GM21515 (cell line): ENCODE data around the gene GABRB1.
"Not testable (repeated sequence)": the region's sequence is repeated elsewhere in the genome, so short reads cannot be mapped to it uniquely, and the experiment has no call there.

Experiments used
- ATAC-seq: cut with Tn5 transposase; IDR thresholded peaks from one replicate; pipeline ENCODE4 v1.9.1; 2021; ENCODE audit not compliant: unreplicated experiment

GABRB1 gene

DNA sequence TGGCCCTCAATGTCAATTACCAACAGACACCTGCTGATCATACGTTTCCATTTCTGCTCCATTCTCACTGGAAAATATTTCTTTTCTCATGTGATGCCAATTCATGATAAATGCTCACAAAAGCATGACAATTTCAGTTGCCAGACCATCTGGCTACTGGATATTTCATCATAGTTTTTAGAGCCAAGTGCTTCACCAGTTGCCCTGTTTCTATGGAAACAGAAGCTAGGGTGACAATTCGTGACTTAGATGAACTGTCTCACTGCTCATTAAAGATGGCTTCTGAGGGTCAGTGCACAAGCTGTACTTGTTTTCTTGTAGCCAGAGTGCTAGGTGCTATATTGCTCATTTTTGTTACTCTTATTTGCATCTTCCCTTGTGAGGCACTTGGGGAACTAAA is 247.3 kb downstream of the GABRB1 start:
- no peak for ATAC-seq

DNA sequence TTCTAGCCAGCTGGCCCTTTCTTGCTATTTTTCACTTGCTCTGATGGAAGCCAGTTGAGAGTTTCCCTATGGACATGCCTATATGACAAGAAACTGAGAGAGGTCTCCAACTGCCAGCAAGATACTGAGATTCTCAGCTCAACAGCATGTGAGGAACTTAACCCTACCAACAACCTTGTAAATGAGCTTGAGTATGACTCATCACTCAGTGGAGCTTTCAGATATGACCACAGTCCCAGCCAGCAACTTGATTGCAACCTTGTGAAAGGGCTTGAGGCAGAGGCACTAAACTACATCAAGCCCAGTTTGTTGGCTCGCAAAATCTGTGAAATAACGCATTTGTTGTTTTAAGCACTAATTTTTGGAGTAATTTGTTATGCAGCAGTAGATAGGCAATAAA is 256.4 kb downstream of the GABRB1 start:
- ATAC-seq, result peak; percentile 67

DNA sequence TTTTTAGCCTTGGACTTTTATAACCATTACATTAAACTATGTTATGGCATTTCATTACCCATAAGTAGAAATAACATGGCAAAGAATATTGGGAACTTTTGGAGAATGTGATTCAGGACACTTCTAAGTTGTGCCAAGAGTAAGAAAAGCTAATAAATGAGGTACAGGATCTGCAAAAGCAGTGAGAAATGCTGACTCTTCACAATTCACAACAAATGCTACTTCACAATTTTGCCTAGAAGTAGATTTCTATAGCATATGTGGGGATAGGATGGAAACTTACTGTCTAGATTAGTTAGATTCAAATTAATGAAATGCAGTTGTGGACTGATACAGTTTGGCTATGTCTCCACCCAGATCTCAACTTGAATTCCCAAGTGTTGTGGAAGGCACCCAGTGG is 258.4 kb downstream of the GABRB1 start:
- ATAC-seq, result no peak

DNA sequence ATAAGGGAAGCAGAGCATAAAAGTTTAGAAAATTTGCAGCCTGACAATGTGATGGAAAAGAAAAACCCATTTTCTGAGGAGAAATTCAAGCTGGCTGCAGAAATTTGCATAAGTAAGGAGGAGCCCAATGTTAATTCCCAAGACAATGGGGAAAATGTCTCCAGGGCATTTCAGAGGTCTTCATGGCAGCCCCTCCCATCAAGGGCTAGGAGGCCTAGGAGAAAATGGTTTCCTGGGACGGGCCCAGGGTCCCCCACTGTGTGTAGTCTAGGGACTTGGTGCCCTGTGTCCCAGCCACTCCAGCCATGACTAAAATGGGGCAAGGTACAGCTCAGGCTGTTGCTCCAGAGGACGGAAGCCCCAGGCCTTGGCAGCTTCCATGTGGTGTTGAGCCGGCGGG is 259.5 kb downstream of the GABRB1 start:
- not testable (repeated sequence) for ATAC-seq

DNA sequence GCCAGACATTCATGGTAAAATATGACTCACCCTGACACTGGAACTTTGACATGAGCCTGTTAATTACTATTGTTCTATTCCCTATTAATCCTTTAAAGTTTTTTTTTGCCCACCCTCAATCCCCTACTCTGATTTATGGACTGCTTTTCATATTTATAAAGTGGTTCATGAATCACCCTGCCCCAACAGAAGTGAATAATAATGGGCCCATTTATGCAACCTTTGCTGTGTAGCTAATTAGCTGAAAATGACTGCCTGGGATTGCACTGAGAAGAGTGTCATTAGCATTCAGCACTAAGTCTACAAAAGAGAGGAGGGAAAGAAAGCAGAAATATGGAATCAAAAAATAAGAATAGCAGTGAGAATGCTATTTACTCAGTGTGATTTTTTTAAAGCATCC is 277.8 kb downstream of the GABRB1 start:
- no peak for ATAC-seq

DNA sequence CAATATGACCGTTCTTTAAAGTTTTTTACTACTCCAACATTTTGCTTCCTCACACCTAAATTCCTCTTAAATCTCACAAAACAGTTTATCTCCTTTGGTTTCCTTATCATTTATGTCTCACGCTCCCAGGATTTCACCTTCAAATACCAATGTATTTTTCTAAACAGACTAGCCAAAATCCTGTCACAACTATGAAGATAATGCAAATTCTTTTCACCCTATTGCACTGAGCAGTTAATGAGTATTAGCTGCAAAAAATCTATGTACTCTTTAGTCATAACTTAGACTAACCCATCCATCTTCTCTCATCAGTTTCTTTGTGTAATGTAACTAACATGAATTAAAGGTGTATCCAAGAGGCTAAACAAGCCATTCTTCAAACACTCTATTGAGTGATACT is 280.8 kb downstream of the GABRB1 start:
- ATAC-seq, result no peak

DNA sequence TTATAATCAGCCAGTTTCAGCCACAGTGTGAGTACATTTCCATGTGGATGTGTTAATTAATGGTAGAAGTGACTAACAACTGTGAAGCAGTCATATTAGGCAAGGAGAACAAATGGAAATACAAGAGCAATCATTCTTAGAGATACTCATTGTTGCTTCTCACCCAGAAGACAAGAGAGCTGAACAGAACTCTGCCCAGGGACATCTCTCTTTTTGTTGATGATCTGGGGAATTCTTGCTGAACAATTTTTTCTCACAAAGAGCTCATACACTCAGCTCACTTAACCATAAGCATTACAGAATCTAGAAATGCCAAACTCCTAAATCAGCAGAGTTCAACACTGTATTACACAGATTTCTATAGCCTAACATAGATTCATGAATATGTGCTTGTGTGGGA is 282.0 kb downstream of the GABRB1 start:
- ATAC-seq, result no peak

DNA sequence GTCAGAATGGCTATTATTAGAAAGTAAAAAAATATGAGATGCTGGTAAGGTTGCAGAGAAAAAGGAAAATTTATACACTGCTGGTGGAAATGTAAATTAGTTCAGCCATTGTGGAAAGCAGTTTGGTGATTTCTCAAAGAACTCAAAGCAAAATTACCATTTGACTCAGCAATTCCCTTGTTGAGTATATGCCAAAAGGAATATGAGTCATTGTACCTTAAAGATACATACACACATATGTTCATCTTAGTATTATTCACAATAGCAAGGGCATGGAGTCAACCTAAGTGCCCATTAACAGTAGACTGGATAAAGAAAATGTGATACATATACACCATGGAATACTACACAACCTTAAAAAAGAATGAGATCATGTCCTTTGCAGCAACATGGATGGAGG is 284.0 kb downstream of the GABRB1 start:
- no peak for ATAC-seq

DNA sequence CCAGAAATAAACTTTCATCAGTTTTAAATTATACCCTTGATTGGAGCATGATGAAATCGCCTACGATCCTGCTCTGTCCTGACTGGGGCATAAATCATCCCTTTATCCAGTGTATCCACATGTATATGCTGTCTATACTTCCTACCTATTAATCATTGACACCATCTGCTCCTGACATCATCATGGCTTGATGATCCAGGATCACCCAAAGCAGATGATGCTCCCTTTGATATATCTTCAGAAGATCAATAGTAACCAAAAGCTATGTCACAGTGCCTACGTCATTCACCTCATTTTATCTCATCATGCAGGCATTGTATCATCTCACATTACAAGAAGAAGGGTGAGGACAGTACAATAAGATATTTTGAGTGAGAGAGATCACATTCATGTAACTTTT is 294.7 kb downstream of the GABRB1 start:
- no peak for ATAC-seq

DNA sequence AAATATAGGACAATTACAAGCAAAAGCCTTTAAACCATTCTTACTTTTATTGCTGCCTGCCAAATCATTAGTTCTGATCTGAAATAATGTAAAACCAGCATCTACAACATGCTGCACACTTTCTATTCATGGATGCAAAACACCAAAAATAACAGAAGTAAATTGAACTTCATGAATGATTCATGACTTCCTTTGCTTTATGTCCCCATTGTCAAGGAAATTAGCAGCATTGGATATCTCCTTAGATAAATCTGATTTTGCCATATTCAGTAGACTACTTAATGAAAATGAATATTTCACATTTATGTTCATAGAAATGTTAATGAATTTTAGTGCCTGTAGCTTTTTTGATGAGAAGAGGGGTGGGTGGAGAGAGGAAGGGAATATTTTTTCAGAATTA is 299.5 kb downstream of the GABRB1 start:
- no peak for ATAC-seq

DNA sequence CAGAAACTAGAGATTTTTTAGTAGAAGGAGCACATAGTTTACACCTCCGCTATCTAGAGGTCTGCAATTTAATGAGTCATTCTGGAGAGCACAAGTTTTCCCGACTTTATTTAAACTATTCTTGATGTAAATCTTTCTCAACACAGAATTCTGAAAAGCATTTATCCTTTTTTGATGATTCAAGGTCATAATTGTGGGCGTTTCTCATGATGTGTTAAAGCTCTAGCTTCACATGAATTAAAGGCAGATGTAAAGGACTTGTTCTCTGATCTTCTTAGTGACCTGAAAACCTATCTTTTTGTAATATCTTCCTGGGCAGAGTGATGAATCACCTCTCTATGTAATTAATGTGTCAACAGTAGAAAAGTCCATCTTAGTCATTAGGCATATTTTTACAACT is 303.3 kb downstream of the GABRB1 start:
- no peak for ATAC-seq

DNA sequence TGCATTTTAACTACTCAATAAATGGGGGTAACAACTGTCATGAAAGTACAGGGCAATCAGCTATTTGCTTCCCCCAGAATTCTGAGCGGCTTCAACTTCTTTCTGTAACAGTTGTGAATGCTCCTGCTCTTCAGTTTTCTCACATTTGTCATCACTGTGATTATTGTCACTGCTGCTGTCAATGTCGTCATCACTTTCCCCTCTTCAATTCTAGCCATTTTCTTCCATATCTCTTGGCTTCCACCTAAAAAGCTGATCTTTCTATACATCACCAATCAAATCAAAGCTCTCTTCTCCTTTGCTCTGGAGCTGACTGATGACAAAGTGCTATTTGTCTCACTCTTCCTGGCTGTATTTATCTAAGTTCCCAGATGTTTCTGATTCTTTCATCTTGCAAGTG is 306.5 kb downstream of the GABRB1 start:
- no peak for ATAC-seq

DNA sequence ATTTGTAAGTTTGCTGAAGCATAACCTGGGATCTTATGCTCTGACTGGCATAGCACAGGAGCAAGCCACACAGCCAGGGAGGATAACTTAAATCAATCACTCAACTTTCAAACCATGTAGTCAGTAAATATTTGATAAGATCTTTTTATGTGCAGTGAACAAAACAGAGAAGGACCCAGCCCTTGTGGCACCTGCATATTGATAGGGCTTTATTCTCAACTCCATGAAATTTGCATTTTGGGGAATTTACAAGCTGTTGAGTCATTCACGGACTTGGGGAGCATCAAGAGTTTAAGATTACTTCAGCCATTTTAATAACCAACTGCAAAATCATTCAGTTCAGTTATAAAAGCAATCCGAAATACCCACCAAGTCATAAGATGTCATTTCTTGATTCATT is 309.5 kb downstream of the GABRB1 start:
- no peak for ATAC-seq

DNA sequence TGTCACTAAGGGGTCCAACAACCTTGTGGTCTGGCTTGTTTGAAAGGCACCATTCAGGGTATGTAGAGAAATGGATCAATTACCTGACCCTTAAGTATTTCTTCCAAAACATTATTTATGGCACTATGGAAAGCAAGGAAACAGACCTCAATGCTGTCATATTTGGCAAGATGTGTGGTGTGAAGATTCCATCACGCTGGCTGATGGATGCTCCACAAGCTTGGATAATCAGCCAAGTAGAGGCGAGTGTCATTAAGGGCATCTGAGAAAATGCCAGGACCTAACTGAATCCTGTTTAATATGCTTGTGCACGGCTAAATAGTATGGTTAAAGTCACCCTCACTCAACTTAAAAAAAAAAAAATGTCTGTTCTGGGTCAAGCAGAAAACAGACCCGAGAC is 311.4 kb downstream of the GABRB1 start:
- no peak for ATAC-seq

DNA sequence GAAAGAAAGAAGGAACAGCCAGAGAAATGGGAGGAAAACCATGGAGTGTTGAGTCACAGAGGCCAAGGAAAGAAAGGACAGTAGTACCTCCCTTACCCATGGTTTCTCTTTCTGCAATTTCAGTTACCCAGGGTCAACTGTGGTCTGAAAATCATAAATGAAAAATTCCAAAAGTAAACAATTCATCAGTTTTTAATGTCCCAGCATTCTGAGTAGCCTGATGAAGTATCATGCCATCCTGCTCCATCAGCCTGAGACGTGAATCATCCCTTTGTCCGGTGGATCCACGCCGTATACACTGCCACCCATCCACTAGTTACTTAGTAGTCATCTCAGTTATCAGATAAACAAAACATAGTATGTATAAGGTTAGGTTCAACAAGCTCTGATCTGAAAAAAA is 318.0 kb downstream of the GABRB1 start:
- no peak for ATAC-seq

DNA sequence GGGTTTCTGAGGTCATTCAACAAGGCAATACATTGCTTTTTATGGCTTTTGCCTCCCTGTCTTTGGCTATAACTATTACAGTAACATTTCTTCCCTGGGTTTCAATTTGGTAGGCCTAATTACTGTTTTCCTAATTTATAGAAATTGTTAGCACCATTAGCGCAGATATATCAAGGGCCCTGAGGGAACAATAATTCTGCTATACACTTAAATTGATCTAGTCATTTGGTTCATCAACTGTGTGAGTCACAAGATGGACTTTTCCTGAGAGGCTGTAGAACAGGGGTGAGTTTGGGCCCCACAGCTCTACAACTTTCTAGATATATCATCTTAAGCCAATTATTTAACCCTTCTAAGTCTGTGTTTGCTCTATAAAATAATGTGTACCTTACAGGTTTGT is 324.2 kb downstream of the GABRB1 start:
- ATAC-seq, result no peak

DNA sequence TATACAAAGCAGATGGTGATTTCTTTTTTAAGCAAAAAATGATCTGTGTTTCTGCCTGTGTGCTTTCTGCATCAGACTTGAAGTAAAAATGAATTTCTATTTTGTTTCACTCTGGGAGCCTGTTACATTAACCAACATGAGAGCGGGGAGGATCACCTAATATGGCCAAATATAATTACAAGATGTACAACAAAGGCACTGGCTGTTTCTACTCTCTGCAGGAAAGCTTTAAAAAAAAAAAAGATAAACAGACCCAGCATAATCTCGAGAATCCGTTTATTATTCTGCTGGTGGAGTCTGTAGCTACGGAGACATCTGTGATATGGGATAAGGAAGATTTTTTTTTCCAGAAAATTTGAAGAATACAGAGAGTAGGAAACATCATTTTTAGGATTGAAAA is 328.5 kb downstream of the GABRB1 start:
- ATAC-seq, result no peak

DNA sequence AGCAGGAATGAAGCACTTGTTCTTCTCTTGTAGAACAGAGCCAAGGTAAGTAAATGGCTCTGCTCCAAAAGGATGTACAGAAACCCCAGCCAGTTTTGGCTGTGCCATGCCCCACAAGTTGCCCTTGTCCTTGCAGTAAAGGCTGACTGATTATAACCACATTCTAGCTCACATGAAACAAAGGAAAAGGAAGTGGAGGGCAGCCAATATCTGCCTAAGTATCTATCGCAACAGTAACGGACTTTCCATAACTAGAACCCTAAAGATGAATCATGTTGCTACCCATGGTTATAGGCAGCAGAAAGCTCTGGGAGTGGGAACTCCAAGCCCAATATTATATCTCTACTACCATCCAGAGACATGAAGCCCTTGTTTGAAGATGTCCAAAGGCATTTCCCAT is 336.4 kb downstream of the GABRB1 start:
- ATAC-seq, result no peak

DNA sequence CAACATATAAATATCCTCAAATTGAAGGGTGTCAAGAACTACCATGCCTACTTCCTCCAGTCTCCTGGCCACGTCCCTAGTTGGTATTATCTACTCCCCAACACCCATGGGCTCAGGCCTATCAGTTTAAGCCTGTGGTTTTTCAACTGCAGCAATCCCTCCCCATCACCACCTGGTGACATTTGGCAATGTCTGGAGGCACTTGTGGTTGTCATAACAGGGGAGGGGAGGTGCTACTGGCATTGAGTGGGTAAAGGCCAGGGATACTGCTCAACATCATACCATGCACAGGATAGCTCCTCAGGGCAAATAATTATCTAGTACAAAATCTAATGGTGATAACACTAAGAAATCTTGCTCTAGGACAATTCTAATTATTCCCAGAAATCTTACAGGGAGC is 336.8 kb downstream of the GABRB1 start:
- ATAC-seq, result no peak

DNA sequence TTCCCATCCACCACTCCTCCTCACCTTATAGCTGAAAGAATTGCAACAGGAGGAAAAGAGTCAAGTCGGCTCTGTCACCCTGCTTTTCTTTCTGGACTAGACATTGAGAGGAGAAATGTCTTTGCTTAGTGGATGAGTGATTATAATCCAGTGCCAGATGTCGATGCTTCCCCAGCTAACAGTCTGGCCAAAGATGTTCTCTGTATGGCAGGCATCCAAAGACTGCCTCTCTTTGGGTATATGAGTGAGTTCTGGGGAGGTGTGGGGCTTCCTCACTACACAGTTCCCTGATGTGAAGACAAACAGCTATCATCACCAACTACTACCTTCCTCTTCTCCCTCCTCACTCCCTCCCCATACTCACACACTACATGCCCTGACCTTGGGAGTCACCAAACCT is 341.2 kb downstream of the GABRB1 start:
- ATAC-seq, result no peak

DNA sequence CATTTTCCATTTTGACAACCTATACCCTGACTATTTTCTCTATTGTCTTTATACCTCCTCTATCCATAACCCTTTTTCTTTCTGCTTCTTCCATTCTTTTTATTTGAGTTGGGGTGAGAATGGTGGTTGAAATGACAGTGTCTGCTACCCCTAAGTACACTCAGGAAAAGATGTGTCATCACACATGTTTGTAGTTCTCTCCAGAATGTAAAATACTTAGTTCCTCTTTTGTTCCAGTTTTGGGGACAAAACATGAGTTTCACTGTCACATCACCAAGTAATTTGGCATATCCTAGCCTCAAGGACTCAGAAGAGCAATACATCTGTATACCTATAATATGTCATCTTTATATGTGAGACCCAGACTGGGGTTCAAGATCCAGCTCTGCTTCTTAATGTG is 341.8 kb downstream of the GABRB1 start:
- no peak for ATAC-seq

DNA sequence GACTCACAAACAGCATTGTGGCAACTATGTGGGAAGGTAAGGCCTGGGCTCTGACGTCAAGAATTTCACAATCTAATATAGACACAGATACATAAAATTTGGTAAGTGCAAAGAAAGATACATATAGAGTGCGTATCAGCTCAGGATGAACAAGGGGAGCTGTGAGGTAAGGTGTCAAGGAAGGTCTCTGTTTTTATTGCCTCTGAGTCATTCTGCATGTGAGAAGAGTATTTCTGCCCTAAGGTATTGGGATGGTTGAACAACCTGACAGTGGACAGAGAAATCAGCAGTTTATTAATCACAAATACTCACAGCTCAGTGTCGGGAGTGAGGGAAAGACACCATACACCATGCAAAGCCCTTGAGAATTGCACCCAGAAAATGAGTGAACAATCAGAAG is 342.3 kb downstream of the GABRB1 start:
- ATAC-seq, result no peak

DNA sequence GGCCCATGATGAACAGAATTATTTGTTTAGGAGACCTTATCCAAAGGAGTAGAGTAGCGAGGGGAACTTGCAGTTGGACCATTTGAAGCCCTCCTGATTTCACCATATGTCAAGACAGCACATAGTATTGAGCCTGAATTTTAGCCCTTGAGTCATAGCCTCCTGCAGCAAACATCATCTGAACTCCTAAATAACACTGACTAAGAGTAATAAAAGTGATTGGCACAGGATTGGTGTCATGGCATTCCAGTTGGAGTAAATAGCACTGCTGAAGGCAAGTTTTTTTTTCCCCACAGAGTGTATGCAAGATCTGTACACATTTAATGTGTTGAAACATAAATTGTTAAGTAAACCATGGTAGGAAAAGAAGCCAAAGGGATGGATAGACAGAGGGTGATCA is 343.1 kb downstream of the GABRB1 start:
- ATAC-seq, result no peak

DNA sequence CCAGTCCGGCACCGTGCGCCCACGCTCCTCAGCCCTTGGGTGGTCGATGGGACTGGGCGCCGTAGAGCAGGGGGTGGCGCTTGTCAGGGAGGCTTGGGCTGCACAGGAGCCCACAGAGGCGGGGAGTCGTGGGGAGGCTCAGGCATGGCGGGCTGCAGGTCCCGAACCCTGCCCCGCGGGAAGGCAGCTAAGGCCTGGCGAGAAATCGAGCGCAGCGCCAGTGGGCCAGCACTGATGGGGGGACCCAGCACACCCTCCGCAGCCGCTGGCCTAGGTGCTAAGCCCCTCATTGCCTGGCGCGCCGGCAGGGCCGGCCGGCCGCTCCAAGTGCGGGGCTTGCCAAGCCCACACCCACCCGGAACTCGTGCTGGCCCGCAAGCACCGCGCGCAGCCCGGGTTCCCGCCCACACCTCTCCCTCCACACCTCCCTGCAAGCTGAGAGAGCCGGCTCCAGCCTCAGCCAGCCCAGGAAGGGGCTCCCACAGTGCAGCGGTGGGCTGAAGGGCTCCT is 346.7 kb downstream of the GABRB1 start:
- ATAC-seq, result not testable (repeated sequence)
